HEK293T (cell line): Measurements from ENCODE around the gene MIPEP.

ENCODE experiments used
- BHLHE40 ChIP-seq: fragments of 450-650 bp; IDR thresholded peaks from 2 replicates; pipeline ENCODE4 v1.6.1; 2016; ENCODE audit warnings: mild to moderate bottlenecking, moderate library complexity, borderline replicate concordance
- CTBP1 ChIP-seq: fragments of 450-650 bp; IDR thresholded peaks from 2 replicates; pipeline ENCODE4 v1.6.1; 2016; ENCODE audit warnings: borderline replicate concordance
- FOXK2 ChIP-seq: fragments of 450-650 bp; IDR thresholded peaks from 2 replicates; pipeline ENCODE4 v1.6.1; 2016; ENCODE audit warnings: mild to moderate bottlenecking
- FOXM1 ChIP-seq: fragments of 450-650 bp; IDR thresholded peaks from 2 replicates; pipeline ENCODE4 v1.6.1; 2017; ENCODE audit warnings: mild to moderate bottlenecking, borderline replicate concordance
- NFRKB ChIP-seq: fragments of 450-650 bp; IDR thresholded peaks from 2 replicates; pipeline ENCODE4 v1.6.1; 2016; ENCODE audit warnings: mild to moderate bottlenecking, moderate library complexity
- SP1 ChIP-seq: fragments of 450-650 bp; IDR thresholded peaks from 2 replicates; pipeline ENCODE4 v1.6.1; 2017
- ZNF384 ChIP-seq: fragments of 450-650 bp; IDR thresholded peaks from 2 replicates; pipeline ENCODE4 v1.6.1; 2016

GRCh38 chr13:23889615-23890607 lies 711 bp upstream of the MIPEP start:
- TF ChIP-seq BHLHE40: no peak
- no peak for TF ChIP-seq FOXM1
- TF ChIP-seq FOXK2: no peak
- TF ChIP-seq ZNF384: no peak
- no peak for TF ChIP-seq NFRKB
- no peak for TF ChIP-seq CTBP1
- TF ChIP-seq SP1: no peak
